ENCODE results near the gene FADS1.

Gene FADS1

DNA sequence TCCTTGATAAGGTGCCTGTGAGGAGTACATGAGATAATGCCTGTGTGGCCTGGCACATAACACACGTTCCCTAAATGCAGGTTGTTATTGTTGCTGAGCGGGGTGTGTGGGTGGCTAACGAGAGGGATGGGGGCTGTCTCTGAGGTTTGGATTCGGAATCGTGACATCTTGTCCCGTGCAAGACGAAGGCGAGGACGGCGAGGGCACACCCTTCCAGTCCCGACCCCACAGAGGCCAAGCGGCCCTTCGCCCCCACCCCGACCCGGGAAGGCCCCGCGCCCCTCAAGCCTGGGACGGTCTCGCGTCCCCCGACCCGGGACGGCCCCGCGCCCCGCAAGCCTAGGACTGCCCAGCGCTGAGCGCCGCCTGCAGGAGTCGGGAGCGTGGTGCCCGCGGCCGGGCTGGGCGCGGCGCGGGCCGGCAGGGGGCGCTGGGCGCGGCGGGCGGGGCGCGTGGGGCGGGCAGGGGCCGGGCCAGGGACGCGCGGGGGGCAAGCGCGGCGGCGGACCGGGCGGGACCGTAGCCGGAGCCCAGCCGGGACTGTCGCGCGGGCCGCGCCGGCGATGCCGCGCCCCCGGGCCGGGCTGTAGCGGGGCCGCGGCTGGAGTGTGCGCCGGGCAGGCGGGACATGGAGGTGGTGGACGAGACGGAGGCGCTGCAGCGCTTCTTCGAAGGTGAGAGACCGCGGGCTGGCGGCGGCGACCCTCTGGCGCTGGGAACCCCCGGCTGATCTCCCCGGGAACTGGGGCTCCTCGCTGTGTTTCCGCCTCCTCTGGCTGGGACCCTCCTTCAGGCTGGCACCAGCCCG lies 64.5 kb downstream of the FADS1 start, which contains the start of gene MYRF:
Gene MYRF, plus strand, starts transcription at position 520 of the 808 bp plus-strand sequence. Its CDS starts 109 bp downstream, at position 629.
- peak; percentile 28 for DNase-seq (ENCODE audit: low read depth)
- no peak within 1 kb of the TSS for H3K4me3 ChIP-seq (ENCODE audit: low read length)
- TF ChIP-seq, protein P1, sequence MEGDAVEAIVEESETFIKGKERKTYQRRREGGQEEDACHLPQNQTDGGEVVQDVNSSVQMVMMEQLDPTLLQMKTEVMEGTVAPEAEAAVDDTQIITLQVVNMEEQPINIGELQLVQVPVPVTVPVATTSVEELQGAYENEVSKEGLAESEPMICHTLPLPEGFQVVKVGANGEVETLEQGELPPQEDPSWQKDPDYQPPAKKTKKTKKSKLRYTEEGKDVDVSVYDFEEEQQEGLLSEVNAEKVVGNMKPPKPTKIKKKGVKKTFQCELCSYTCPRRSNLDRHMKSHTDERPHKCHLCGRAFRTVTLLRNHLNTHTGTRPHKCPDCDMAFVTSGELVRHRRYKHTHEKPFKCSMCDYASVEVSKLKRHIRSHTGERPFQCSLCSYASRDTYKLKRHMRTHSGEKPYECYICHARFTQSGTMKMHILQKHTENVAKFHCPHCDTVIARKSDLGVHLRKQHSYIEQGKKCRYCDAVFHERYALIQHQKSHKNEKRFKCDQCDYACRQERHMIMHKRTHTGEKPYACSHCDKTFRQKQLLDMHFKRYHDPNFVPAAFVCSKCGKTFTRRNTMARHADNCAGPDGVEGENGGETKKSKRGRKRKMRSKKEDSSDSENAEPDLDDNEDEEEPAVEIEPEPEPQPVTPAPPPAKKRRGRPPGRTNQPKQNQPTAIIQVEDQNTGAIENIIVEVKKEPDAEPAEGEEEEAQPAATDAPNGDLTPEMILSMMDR (IDR thresholded peaks at IDR 0.05; ENCODE audit: insufficient read depth, low read depth, low read length, missing control alignments), result peak; percentile 29

- DNase-seq (ENCODE audit: low read depth), result no peak
- TF ChIP-seq, protein P1 (IDR thresholded peaks at IDR 0.05; ENCODE audit: insufficient read depth, low read depth, low read length, missing control alignments), result no peak
- no peak overlapping the region for H3K4me3 ChIP-seq (ENCODE audit: low read length)
These were observed 65.4 kb downstream of the FADS1 start for GRCh38 chr11:61751384-61751783.

GRCh38 chr11:61750631-61751273 lies 66.1 kb downstream of the FADS1 start:
- TF ChIP-seq, protein P1 (IDR thresholded peaks at IDR 0.05; ENCODE audit: insufficient read depth, low read depth, low read length, missing control alignments), result no peak
- H3K4me3 ChIP-seq (ENCODE audit: low read length), result no peak overlapping the region
- DNase-seq (ENCODE audit: low read depth), result no peak
